ENCODE measurements around the gene CENPH. TPM values are rescaled to one million over a fixed set of nuclear protein-coding genes. Genes with fewer than 3 reads are reported as not detected.
A peak's percentile ranks its signal among the peaks of the same experiment; 100 is the strongest.
"Not testable (repeated sequence)": the region's sequence is repeated elsewhere in the genome, so short reads cannot be mapped to it uniquely, and the experiment has no call there.

Gene CENPH
- total RNA-seq, 1 experiment from 2014 or later: 64.9 TPM

DNA sequence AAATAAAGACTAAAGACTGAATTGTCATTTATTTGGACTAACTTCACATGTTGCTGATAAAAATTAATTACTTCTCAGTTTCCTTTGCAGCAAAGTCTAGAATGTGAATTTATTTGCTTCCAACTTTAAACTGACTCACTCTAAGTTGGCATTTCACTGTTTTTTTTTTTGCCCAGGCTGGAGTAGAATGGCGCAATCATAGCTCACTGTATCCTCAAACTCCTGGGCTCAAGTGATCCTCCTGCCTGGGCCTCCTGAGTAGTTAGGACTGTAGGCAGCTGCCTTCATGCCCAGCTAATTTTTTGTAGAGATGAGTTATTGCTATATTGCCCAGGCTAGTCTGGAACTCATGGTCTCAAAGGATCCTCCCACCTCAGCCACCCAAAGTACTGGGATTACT, 18.9 kb upstream of the CENPH start:
- no peaks in the 10 kb centered on the region for H3K9me3 ChIP-seq (replicated peaks)
- no peaks in the 10 kb centered on the region for H3K27me3 ChIP-seq (replicated peaks)
- peaks cover 83% of the 10 kb centered on the region for H3K36me3 ChIP-seq
- H3K4me3 ChIP-seq: no peak overlapping the region
- no peak overlapping the region for H3K27ac ChIP-seq
- peaks cover 16% of the 10 kb centered on the region for H3K4me1 ChIP-seq (replicated peaks)
- DNase-seq (ENCODE audit: low read depth in 1 of 2, low spot score in 2 of 2): no peak

DNA sequence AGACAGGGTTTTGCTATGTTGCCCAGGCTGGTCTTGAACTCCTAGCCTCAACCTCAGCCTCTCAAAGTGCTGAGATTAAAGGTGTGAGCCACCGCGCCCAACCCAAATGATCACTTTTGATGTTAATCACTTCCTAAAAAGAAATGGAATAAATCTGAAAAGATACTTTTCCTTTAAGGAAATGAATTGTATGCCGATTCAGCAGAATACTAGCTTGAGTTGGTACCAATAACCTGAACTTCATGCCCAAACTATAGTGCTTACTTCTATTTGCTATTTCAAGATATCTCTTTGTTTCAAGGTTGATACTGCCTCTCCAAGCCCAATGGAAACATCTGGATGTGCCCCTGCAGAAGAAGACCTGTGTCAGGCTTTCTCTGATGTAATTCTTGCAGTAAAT, 18.4 kb upstream of the CENPH start:
- no peaks in the 10 kb centered on the region for H3K27me3 ChIP-seq (replicated peaks)
- H3K4me3 ChIP-seq: no peak overlapping the region
- DNase-seq (ENCODE audit: low read depth in 1 of 2, low spot score in 2 of 2): no peak
- H3K9me3 ChIP-seq (replicated peaks): no peaks in the 10 kb centered on the region
- H3K27ac ChIP-seq: no peak overlapping the region
- peaks cover 16% of the 10 kb centered on the region for H3K4me1 ChIP-seq (replicated peaks)
- peaks cover 86% of the 10 kb centered on the region for H3K36me3 ChIP-seq

DNA sequence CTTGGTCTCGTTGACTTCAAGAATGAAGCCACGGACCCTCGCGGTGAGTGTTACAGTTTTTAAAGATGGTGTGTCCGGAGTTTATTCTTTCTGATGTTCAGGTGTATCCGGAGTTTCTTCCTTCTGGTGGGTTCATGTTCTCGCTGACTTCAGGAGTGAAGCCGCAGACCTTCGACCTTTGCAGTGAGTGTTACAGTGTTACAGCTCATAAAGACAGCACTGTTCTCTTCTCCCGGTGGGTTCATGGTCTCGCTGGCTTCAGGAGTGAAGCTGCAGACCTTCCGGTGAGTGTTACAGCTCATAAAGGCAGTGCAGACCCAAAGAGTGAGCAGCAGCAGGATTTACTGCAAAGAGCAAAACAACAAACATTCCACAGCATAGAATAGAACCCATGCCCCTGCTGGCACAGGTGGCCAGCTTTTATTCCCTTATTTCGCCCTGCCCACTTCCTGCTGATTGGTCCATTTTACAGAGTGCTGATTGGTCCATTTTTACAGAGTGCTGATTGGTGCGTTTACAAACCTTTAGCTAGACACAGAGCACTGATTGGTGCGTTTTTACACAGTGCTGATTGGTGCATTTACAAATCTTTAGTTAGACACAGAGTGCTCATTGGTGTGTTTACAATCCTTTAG, 7.6 kb upstream of the CENPH start:
- not testable (repeated sequence) for H3K4me3 ChIP-seq; H3K9me3 ChIP-seq (replicated peaks); DNase-seq (ENCODE audit: low read depth in 1 of 2, low spot score in 2 of 2); H3K27me3 ChIP-seq (replicated peaks); H3K27ac ChIP-seq; H3K4me1 ChIP-seq (replicated peaks)
- H3K36me3 ChIP-seq: peaks cover 18% of the 10 kb centered on the region

DNA sequence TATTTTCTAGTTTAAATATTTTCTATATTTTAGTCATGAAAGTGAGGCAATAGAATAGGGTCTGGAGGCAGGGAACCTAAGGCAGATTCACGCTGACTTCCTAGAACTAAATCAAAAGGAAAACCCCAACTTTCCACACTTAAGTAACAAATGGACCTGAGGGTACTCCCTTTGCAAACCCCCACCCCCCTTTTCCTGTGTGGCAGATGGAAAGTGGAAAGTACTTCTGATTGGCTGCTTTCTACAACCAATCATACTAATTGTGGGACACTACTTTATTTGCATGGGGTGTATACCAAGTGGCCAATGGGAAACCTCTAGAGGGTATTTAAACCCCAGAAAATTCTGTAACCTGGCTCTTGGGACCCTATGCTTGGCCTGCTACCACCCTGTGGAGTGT, 4.8 kb upstream of the CENPH start:
- H3K4me3 ChIP-seq: no peak overlapping the region
- H3K27me3 ChIP-seq (replicated peaks): no peaks in the 10 kb centered on the region
- no peak for DNase-seq (ENCODE audit: low read depth in 1 of 2, low spot score in 2 of 2)
- peaks cover 6% of the 10 kb centered on the region for H3K4me1 ChIP-seq (replicated peaks)
- H3K36me3 ChIP-seq: no peaks in the 10 kb centered on the region; the same call in 1 of the 2 replicates
- H3K27ac ChIP-seq: no peak overlapping the region
- H3K9me3 ChIP-seq (replicated peaks): no peaks in the 10 kb centered on the region

DNA sequence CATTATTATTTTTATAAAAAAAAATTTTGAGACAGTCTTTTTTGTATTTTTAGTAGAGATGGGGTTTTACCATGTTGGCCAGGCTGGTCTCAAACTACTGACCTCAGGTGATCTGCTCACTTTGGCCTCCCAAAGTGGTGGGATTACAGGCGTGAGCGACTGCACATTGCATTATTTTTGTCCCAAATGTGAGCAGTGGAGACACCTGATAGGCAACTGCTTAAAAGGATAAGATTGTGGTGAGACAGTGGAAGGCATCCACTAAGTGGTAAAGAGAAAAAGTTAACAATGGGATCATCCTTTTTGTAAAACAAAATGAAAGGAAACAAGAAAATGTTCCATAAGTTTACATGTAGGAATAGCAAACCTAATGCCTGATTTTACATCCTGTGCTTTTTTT, 2.0 kb upstream of the CENPH start:
- Histone ChIP-seq H3K27ac (no peak overlapping the region), H3K4me1 (replicated peaks) (peaks cover 9% of the 10 kb centered on the region), H3K4me3 (no peak overlapping the region), H3K27me3 (replicated peaks) (no peaks in the 10 kb centered on the region), H3K9me3 (replicated peaks) (no peaks in the 10 kb centered on the region), H3K36me3 (peaks cover 7% of the 10 kb centered on the region)
- DNase-seq (ENCODE audit: low read depth in 1 of 2, low spot score in 2 of 2): no peak

DNA sequence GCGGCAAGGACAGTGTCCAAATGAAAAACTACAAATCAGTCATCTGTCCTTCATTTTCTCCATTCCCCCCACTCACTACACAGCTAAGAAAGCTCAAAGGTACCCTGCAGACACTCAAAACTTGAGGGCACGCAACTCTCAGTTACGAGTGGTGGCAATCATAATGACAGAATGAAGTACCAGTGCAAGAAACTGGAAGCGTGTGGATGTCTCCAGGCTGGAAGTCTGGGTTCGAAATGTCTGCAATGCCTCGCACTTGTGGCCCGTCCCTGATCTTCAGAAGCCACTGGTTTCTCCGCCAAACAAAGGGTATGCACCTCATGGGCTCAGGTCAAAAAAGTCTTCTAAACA, 597 bp upstream of the CENPH start:
- Histone ChIP-seq H3K27me3 (replicated peaks) (no peaks in the 10 kb centered on the region), H3K36me3 (peaks cover 9% of the 10 kb centered on the region), H3K27ac (peak overlapping the region; percentile 94), H3K9me3 (replicated peaks) (no peaks in the 10 kb centered on the region), H3K4me1 (replicated peaks) (peaks cover 9% of the 10 kb centered on the region), H3K4me3 (peak overlapping the region; percentile 77)
- DNase-seq (ENCODE audit: low read depth in 1 of 2, low spot score in 2 of 2): no peak

DNA sequence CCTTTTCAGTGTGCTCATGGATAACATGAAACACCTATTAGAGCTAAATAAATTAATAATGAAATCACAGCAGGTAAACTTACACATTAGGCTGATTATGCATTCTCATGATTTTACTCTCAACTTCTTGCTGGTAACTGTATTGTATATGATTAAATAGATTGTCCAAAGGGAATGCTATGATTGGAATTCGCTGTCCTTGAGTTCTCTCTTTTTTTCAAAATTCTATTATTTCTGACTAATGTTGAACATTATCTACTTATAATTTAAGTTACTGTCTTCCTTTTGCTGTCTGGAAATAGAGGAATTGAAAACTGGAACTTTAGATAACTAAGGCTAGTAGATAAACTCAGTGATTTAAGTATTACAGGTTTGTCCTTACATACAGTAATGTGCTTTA, 13.1 kb downstream of the CENPH start:
- no peak overlapping the region for H3K27ac ChIP-seq
- no peaks in the 10 kb centered on the region for H3K27me3 ChIP-seq (replicated peaks)
- H3K4me3 ChIP-seq: no peak overlapping the region
- no peak for DNase-seq (ENCODE audit: low read depth in 1 of 2, low spot score in 2 of 2)
- H3K36me3 ChIP-seq: peaks cover 36% of the 10 kb centered on the region
- H3K4me1 ChIP-seq (replicated peaks): peaks cover 11% of the 10 kb centered on the region
- no peaks in the 10 kb centered on the region for H3K9me3 ChIP-seq (replicated peaks)

DNA sequence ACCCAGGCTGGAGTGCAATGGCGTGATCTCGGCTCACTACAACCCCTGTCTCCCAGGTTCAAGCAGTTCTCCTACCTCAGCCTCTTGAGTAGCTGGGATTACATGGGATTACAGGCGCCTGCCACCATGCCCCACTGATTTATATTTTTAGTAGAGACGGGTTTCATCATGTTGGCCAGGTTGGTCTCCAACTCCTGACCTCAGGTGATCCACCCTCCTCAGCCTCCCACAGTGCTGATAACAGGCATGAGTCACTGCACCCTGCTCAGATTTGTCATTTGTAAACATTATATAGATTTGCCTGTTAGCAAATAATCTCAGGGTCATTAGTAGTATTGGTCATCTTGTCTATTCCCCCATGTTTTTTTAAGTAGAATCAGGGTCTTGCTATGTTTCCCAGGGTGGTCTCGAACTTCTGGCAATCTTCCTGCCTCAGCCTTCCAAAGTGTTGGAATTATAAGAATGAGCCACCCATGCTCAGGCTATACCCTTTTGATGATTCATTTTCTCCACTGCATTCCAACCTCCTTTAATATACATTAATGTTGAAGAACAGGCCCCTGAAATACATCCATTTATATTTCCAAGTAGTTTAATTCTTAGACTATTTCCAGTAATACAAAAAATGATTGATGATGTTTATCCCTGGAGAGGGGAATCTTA, 17.3 kb downstream of the CENPH start:
- Histone ChIP-seq H3K9me3 (replicated peaks) (no peaks in the 10 kb centered on the region), H3K27me3 (replicated peaks) (no peaks in the 10 kb centered on the region), H3K27ac (peak overlapping the region; percentile 44), H3K4me1 (replicated peaks) (peaks cover 11% of the 10 kb centered on the region), H3K4me3 (no peak overlapping the region), H3K36me3 (peaks cover 21% of the 10 kb centered on the region)
- peak; percentile 55 to 66 for DNase-seq (ENCODE audit: low read depth in 1 of 2, low spot score in 2 of 2)

DNA sequence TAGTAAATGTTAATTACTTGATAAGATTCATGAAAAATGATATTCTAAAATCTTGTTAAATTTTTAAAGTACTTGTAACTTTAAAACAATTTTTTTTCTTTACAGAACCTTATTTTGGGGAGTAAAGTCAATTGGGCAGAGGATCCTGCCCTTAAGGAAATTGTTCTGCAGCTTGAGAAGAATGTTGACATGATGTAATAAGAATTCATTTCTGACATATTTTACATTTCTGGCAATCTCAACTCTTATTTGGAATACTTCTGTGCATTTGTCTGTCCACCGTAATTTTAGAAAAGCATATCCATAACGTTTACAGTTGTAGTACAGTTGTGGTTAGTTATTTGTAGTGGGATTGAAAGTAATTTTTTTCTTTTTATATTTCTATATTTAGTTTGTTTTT, 20.2 kb downstream of the CENPH start:
- no peaks in the 10 kb centered on the region for H3K9me3 ChIP-seq (replicated peaks)
- H3K36me3 ChIP-seq: peaks cover 8% of the 10 kb centered on the region
- DNase-seq (ENCODE audit: low read depth in 1 of 2, low spot score in 2 of 2): no peak
- no peaks in the 10 kb centered on the region for H3K27me3 ChIP-seq (replicated peaks)
- peaks cover 16% of the 10 kb centered on the region for H3K4me1 ChIP-seq (replicated peaks)
- no peak overlapping the region; the same call in 1 of the 2 replicates for H3K27ac ChIP-seq
- H3K4me3 ChIP-seq: no peak overlapping the region

DNA sequence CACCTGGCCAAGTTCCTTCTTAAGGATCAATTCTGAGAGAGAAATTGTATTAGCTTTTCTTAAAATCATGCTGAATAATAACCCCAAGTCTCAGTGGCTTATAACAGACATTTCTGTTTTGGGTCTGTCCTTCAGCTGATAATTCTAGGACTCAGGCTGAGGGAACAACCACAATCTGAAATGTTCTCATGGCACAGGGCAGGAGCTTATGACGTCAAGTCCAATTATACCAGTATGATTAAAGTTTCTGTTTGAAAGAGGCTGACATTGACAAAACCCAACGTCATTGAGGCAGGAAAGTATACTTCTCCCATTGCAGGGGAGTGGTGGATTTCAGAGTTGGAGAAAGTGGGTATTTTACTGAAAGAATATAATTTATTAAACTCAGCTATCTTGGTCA, 21.8 kb downstream of the CENPH start:
- Histone ChIP-seq H3K9me3 (replicated peaks) (no peaks in the 10 kb centered on the region), H3K27me3 (replicated peaks) (no peaks in the 10 kb centered on the region), H3K27ac (no peak overlapping the region), H3K4me3 (no peak overlapping the region), H3K36me3 (peaks cover 4% of the 10 kb centered on the region; the same call in 1 of the 2 replicates), H3K4me1 (replicated peaks) (peaks cover 15% of the 10 kb centered on the region)
- no peak for DNase-seq (ENCODE audit: low read depth in 1 of 2, low spot score in 2 of 2)

DNA sequence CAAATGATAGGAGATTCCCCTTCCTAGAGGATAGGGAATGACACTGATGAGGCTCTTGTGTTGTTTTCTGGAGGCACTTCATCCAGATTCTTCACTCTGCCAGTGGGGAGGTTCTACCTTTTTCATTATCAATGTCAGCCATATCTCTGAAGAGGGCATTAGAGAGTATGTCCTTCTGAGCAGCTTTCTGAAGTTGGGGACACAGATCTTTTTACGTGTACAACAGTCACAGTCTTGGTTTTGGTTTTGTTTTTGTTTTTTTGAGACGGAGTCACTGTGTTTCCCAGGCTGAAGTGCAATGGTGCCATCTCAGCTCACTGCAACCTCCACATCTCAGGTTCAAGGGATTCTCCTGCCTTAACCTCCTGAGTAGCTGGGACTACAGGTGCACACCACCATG, 22.6 kb downstream of the CENPH start:
- Histone ChIP-seq H3K9me3 (replicated peaks) (no peaks in the 10 kb centered on the region), H3K4me3 (no peak overlapping the region), H3K27ac (no peak overlapping the region), H3K36me3 (peaks cover 4% of the 10 kb centered on the region; the same call in 1 of the 2 replicates), H3K27me3 (replicated peaks) (no peaks in the 10 kb centered on the region), H3K4me1 (replicated peaks) (peaks cover 9% of the 10 kb centered on the region)
- no peak for DNase-seq (ENCODE audit: low read depth in 1 of 2, low spot score in 2 of 2)

DNA sequence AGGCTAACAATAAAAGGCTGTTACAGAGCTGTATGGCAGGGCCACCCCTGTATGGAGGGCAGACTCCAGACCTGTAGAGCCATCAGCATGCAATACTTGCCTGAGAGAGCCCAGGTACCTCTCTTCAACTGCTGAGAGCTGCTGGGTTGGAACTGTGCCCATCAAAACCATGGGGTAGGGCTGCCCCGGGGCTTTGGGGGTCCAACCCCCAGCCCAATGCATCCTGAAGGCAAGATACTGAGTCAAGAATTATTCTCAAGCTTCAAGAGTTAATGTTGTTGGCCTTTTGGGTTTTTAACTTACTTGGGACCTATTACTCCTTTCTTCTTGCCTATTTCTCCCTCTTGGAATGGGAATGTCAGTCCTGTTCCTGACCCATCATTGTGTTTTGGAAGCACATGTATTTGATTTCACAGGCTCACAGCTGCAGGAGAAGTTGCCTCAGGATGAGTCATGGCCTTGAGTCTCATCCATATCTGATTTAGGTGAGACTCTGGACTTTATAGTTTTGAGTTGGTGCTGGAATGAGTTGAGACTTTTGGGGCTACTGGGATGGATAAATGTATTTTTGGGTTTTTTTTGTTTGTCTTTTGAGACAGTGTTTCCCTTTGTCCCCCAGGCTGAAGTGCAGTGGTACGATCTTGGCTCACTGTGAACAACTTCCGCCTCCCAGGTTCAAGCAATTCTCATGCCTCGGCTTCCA, 24.3 kb downstream of the CENPH start:
- H3K9me3 ChIP-seq (replicated peaks): no peaks in the 10 kb centered on the region
- no peak overlapping the region for H3K27ac ChIP-seq
- H3K4me1 ChIP-seq (replicated peaks): peaks cover 8% of the 10 kb centered on the region; the same call in 1 of the 2 replicates
- DNase-seq (ENCODE audit: low read depth in 1 of 2, low spot score in 2 of 2): no peak
- no peak overlapping the region for H3K4me3 ChIP-seq
- H3K36me3 ChIP-seq: peaks cover 11% of the 10 kb centered on the region
- H3K27me3 ChIP-seq (replicated peaks): no peaks in the 10 kb centered on the region

DNA sequence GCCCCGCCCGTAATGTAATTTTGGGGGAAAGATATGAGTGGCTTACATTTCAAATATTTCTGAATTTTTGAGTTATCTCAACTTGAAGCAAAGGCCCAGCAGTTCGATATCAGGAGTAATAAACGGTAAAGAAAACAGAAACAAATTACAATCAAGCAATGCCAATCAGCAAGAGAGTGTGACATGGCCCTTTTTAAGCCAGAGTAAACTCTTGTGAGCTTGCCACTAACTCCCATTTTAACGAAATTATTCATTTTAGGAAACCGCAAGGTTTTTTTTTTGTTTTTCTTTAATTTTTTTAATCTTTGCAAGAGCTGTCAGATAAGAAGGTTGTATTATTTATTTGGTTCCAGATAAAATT, 27.7 kb downstream of the CENPH start:
- Histone ChIP-seq H3K27me3 (replicated peaks) (no peaks in the 10 kb centered on the region), H3K4me3 (peak overlapping the region; percentile 88), H3K36me3 (peaks cover 7% of the 10 kb centered on the region), H3K27ac (no peak overlapping the region), H3K4me1 (replicated peaks) (peaks cover 8% of the 10 kb centered on the region; the same call in 1 of the 2 replicates), H3K9me3 (replicated peaks) (no peaks in the 10 kb centered on the region)
- DNase-seq (ENCODE audit: low read depth in 1 of 2, low spot score in 2 of 2): no peak
